Hepatocyte (in vitro differentiated cells): ENCODE measurements around the gene DAPP1. TPM values are rescaled to one million over a fixed set of nuclear protein-coding genes. Genes with fewer than 3 reads are reported as not detected.

Source experiments
- DNase-seq: peaks from one replicate; pipeline ENCODE4 v3.0.0-alpha.2; 2016; ENCODE audit warnings: low spot score
- H2AFZ ChIP-seq: fragments of 200-600 bp; sonication (generic); 2 replicates; pipeline ENCODE4 v1.6.0; 2016; ENCODE audit warnings: antibody characterized with exemption, mild to moderate bottlenecking
- H3K27ac ChIP-seq: fragments of 200-600 bp; sonication (generic); 2 replicates; pipeline ENCODE4 v1.5.1; 2016; ENCODE audit warnings: mild to moderate bottlenecking
- H3K27me3 ChIP-seq: fragments of 200-600 bp; sonication (generic); 2 replicates; pipeline ENCODE4 v1.6.1; 2016
- H3K36me3 ChIP-seq: fragments of 200-600 bp; sonication (generic); replicated peaks from 2 replicates; pipeline ENCODE4 v1.5.1; 2016; ENCODE audit warnings: low read depth; ENCODE audit not compliant: insufficient read depth
- H3K4me1 ChIP-seq: fragments of 200-600 bp; sonication (generic); 2 replicates; pipeline ENCODE4 v1.5.1; 2016; ENCODE audit warnings: mild to moderate bottlenecking, moderate library complexity; ENCODE audit not compliant: insufficient read depth
- H3K4me2 ChIP-seq: fragments of 200-600 bp; sonication (generic); 2 replicates; pipeline ENCODE4 v1.6.0; 2016
- H3K4me3 ChIP-seq: fragments of 200-600 bp; sonication (generic); 2 replicates; pipeline ENCODE4 v1.5.1; 2016; ENCODE audit warnings: mild to moderate bottlenecking
- H3K79me2 ChIP-seq: fragments of 200-600 bp; sonication (generic); 2 replicates; pipeline ENCODE4 v1.6.0; 2017; ENCODE audit warnings: mild to moderate bottlenecking
- H3K9me2 ChIP-seq: fragments of 200-600 bp; sonication (generic); replicated peaks from 2 replicates; pipeline ENCODE4 v1.6.0; 2017; ENCODE audit warnings: mild to moderate bottlenecking; ENCODE audit not compliant: insufficient read depth
- H3K9me3 ChIP-seq: fragments of 200-600 bp; sonication (generic); 2 replicates; pipeline ENCODE4 v1.5.1; 2016; ENCODE audit warnings: low read depth, mild to moderate bottlenecking
- H4K20me1 ChIP-seq: fragments of 200-600 bp; sonication (generic); 2 replicates; pipeline ENCODE4 v1.6.0; 2016; ENCODE audit warnings: mild to moderate bottlenecking; ENCODE audit not compliant: insufficient read depth, poor library complexity, severe bottlenecking
- CTCF ChIP-seq: fragments of 200-600 bp; sonication (generic); IDR thresholded peaks from 2 replicates; pipeline ENCODE4 v1.5.1; 2016; ENCODE audit warnings: antibody characterized with exemption, mild to moderate bottlenecking; ENCODE audit not compliant: poor library complexity
- EZH2 ChIP-seq: fragments of 200-600 bp; sonication (generic); IDR thresholded peaks from 2 replicates; pipeline ENCODE4 v1.6.1; 2016; ENCODE audit warnings: antibody characterized with exemption, mild to moderate bottlenecking, borderline replicate concordance
- EZH2phosphoT487 ChIP-seq: fragments of 200-600 bp; sonication (generic); IDR thresholded peaks from one replicate; pipeline ENCODE4 v1.6.1; 2018; ENCODE audit warnings: antibody characterized with exemption, mild to moderate bottlenecking, low read depth, moderate library complexity; ENCODE audit not compliant: unreplicated experiment, severe bottlenecking
- WGBS: methylation state at CpG from one replicate; pipeline ENCODE4 v1.1.6; 2016; ENCODE audit warnings: low lambda C conversion rate; ENCODE audit errors: missing lambda C conversion rate; 5-methylcytosine and 5-hydroxymethylcytosine counted together
- polyA plus RNA-seq: library from polyadenylated mRNA; unstranded; fragments of >200 nt; fragmentation: Nextera tagmentation; extraction: Ambion mirVana; gene quantifications from 2 replicates; pipeline ENCODE4 v1.2.1, GENCODE V29; 2016
- total RNA-seq: library from RNA; depleted of rRNA; stranded (reverse); fragments of >200 nt; gene quantifications from 2 replicates; pipeline ENCODE4 v1.2.3, GENCODE V29; 2014

The DAPP1 gene
- total and polyA plus RNA-seq, 2 experiments from 2014 or later = 1.7 to 2.0 TPM

GRCh38 chr4:99887837-99888236 is 71.2 kb downstream of the DAPP1 start:
- Histone ChIP-seq H3K9me3 (no peaks in the 10 kb centered on the region), H3K27ac (no peak overlapping the region), H3K9me2 (no peaks in the 10 kb centered on the region), H3K79me2 (peaks cover 57% of the 10 kb centered on the region), H3K4me1 (peaks cover 6% of the 10 kb centered on the region), H3K4me2 (no peak overlapping the region), H3K27me3 (no peaks in the 10 kb centered on the region), H2AFZ (no peak overlapping the region), H3K36me3 (no peaks in the 10 kb centered on the region), H4K20me1 (no peaks in the 10 kb centered on the region), H3K4me3 (no peak overlapping the region)
- no peak for TF ChIP-seq EZH2phosphoT487
- no peak for TF ChIP-seq EZH2
- no peak for TF ChIP-seq CTCF
- peak; percentile 19 for DNase-seq
- WGBS = 67% methylated on average over 5 of the region's 5 CpGs

GRCh38 chr4:99891351-99891750 is 74.7 kb downstream of the DAPP1 start:
- DNase-seq = no peak
- TF ChIP-seq EZH2phosphoT487 = no peak
- TF ChIP-seq EZH2 = no peak
- TF ChIP-seq CTCF = no peak
- peaks cover 8% of the 10 kb centered on the region for H3K4me1 ChIP-seq
- H2AFZ ChIP-seq = no peak overlapping the region
- 97% methylated on average over 2 of the region's 2 CpGs for WGBS
- no peaks in the 10 kb centered on the region for H3K9me3 ChIP-seq
- H3K27me3 ChIP-seq = no peaks in the 10 kb centered on the region
- no peak overlapping the region for H3K4me2 ChIP-seq
- no peaks in the 10 kb centered on the region for H4K20me1 ChIP-seq
- H3K9me2 ChIP-seq = no peaks in the 10 kb centered on the region
- H3K79me2 ChIP-seq = peaks cover 68% of the 10 kb centered on the region
- H3K36me3 ChIP-seq = no peaks in the 10 kb centered on the region
- no peak overlapping the region for H3K4me3 ChIP-seq
- no peak overlapping the region for H3K27ac ChIP-seq

GRCh38 chr4:99893029-99893428 is 76.4 kb downstream of the DAPP1 start:
- TF ChIP-seq EZH2phosphoT487 (no peak), CTCF (no peak), EZH2 (no peak)
- Histone ChIP-seq H3K4me1 (peaks cover 8% of the 10 kb centered on the region), H3K4me3 (peak overlapping the region; percentile 51), H3K9me2 (no peaks in the 10 kb centered on the region), H3K27ac (no peak overlapping the region), H3K4me2 (peak overlapping the region; percentile 84), H3K9me3 (no peaks in the 10 kb centered on the region), H4K20me1 (no peaks in the 10 kb centered on the region), H2AFZ (no peak overlapping the region), H3K36me3 (no peaks in the 10 kb centered on the region), H3K79me2 (peaks cover 60% of the 10 kb centered on the region), H3K27me3 (no peaks in the 10 kb centered on the region)
- DNase-seq = no peak
- WGBS = 93% methylated on average over 8 of the region's 8 CpGs

GRCh38 chr4:99893839-99894160 is 77.2 kb downstream of the DAPP1 start:
- Histone ChIP-seq H3K4me3 (peak overlapping the region; percentile 51), H3K4me2 (peak overlapping the region; percentile 84), H3K27me3 (no peaks in the 10 kb centered on the region), H3K27ac (peak overlapping the region; percentile 91), H3K9me3 (no peaks in the 10 kb centered on the region), H3K79me2 (peaks cover 52% of the 10 kb centered on the region), H3K36me3 (no peaks in the 10 kb centered on the region), H3K4me1 (peaks cover 8% of the 10 kb centered on the region), H3K9me2 (no peaks in the 10 kb centered on the region), H4K20me1 (no peaks in the 10 kb centered on the region), H2AFZ (peak overlapping the region; percentile 56)
- no peak for TF ChIP-seq EZH2
- no peak for TF ChIP-seq EZH2phosphoT487
- TF ChIP-seq CTCF = no peak
- 3% methylated on average over 12 of the region's 12 CpGs for WGBS
- DNase-seq = peak; percentile 29
